ENCODE results near the gene ENPEP.

- TF ChIP-seq POLR2A (IDR thresholded peaks at IDR 0.05; ENCODE audit: low read depth, low read length), result no peak
- no peak for TF ChIP-seq POLR2AphosphoS5 (IDR thresholded peaks at IDR 0.05; ENCODE audit: low read depth, low read length)
Measured at GRCh38 chr4:110596431-110596830, 120.5 kb downstream of the ENPEP start.

Data from GM12892 (cell line).